Measurements from ENCODE around the gene LCT.

- TF ChIP-seq CTCF (conservative IDR thresholded peaks at IDR 0.05) (no peak), EZH2 (IDR thresholded peaks at IDR 0.05; ENCODE audit: low read depth) (no peak)
These were observed 45.4 kb upstream of the LCT start for GRCh38 chr2:135882415-135882814.

Data from PC-9 (cell line).